DND-41 (cell line): ENCODE results near the gene FBRSL1.

Source experiments
- CTCF ChIP-seq: IDR thresholded peaks from 2 replicates; pipeline ENCODE4 v1.5.1; 2012; ENCODE audit warnings: borderline replicate concordance, low read length, moderate library complexity, mild to moderate bottlenecking; ENCODE audit not compliant: poor library complexity, severe bottlenecking; ENCODE audit errors: extremely low read depth
- EZH2 ChIP-seq: IDR thresholded peaks from 3 replicates; pipeline ENCODE4 v1.6.1; 2012; ENCODE audit warnings: borderline replicate concordance, low read depth, mild to moderate bottlenecking, moderate library complexity, low read length, inconsistent platforms; ENCODE audit not compliant: severe bottlenecking

- TF ChIP-seq CTCF = no peak
- TF ChIP-seq EZH2 = no peak
Observed at GRCh38 chr12:132512197-132513069, 22.5 kb downstream of the FBRSL1 start.
